OCI-LY1 (cell line): Measurements from ENCODE around the gene C1QTNF9B.

ENCODE experiments used
- H2AFZ ChIP-seq: fragments of 200-600 bp; sonication (generic), shearing (Covaris generic); 2 replicates; pipeline ENCODE4 v1.6.0; 2014; ENCODE audit warnings: antibody characterized with exemption, mild to moderate bottlenecking, low read length
- H3F3A ChIP-seq: fragments of 200-600 bp; sonication (generic), shearing (Covaris generic); 2 replicates; pipeline ENCODE4 v1.6.0; 2014; ENCODE audit warnings: mild to moderate bottlenecking, antibody characterized with exemption, low read length, moderate library complexity; ENCODE audit not compliant: insufficient read depth
- H3K27ac ChIP-seq: fragments of 200-600 bp; sonication (generic); 2 replicates; pipeline ENCODE4 v1.5.1; 2014; ENCODE audit warnings: low read length, mixed run types, mild to moderate bottlenecking, low read depth; ENCODE audit not compliant: poor library complexity, severe bottlenecking
- H3K27me3 ChIP-seq: fragments of 200-600 bp; sonication (generic); 2 replicates; pipeline ENCODE4 v1.6.0; 2014; ENCODE audit warnings: antibody characterized with exemption, mild to moderate bottlenecking, low read length, moderate library complexity; ENCODE audit not compliant: insufficient read depth
- H3K36me3 ChIP-seq: fragments of 200-600 bp; sonication (generic); 2 replicates; pipeline ENCODE4 v1.6.1; 2014; ENCODE audit warnings: mild to moderate bottlenecking, antibody characterized with exemption, low read length, moderate library complexity, mixed read lengths; ENCODE audit not compliant: insufficient read depth
- H3K4me1 ChIP-seq: fragments of 200-600 bp; sonication (generic); 2 replicates; pipeline ENCODE4 v1.5.1; 2014; ENCODE audit warnings: mild to moderate bottlenecking, low read length, moderate library complexity; ENCODE audit not compliant: insufficient read depth, severe bottlenecking
- H3K4me2 ChIP-seq: fragments of 200-600 bp; sonication (generic), shearing (Covaris generic); 2 replicates; pipeline ENCODE4 v1.6.1; 2014; ENCODE audit warnings: low read length
- H3K4me3 ChIP-seq: fragments of 200-600 bp; sonication (generic); 2 replicates; pipeline ENCODE4 v1.5.1; 2014; ENCODE audit warnings: low read length, low read depth, mild to moderate bottlenecking, mixed read lengths; ENCODE audit not compliant: poor library complexity, severe bottlenecking
- H3K79me2 ChIP-seq: fragments of 200-600 bp; shearing (Covaris generic); 2 replicates; pipeline ENCODE4 v1.6.1; 2016; ENCODE audit warnings: mixed run types, low read length, mixed read lengths; ENCODE audit not compliant: insufficient read depth
- H3K9ac ChIP-seq: fragments of 200-600 bp; sonication (generic), shearing (Covaris generic); 2 replicates; pipeline ENCODE4 v1.6.1; 2014; ENCODE audit warnings: mild to moderate bottlenecking, low read length, mixed read lengths
- H3K9me2 ChIP-seq: fragments of 200-600 bp; sonication (generic), shearing (Covaris generic); 2 replicates; pipeline ENCODE4 v1.6.1; 2014; ENCODE audit warnings: low read depth, mild to moderate bottlenecking, low read length, mixed read lengths
- H3K9me3 ChIP-seq: fragments of 200-600 bp; shearing (Covaris generic); 2 replicates; pipeline ENCODE4 v1.6.1; 2014; ENCODE audit warnings: low read length, mixed read lengths
- H4K20me1 ChIP-seq: fragments of 200-600 bp; sonication (generic), shearing (Covaris generic); 2 replicates; pipeline ENCODE4 v1.6.0; 2016; ENCODE audit warnings: mild to moderate bottlenecking, low read length; ENCODE audit not compliant: insufficient read depth
- EZH2 ChIP-seq: fragments of 200-600 bp; sonication (generic), shearing (Covaris generic); IDR thresholded peaks from 2 replicates; pipeline ENCODE4 v1.8.0; 2017; ENCODE audit warnings: borderline replicate concordance, mixed run types, mild to moderate bottlenecking, antibody characterized with exemption, low read length, moderate library complexity, mixed read lengths
- TF ChIP-seq, protein P1 (sequence below): fragments of 200-600 bp; sonication (generic), shearing (Covaris generic); IDR thresholded peaks from 2 replicates; pipeline ENCODE4 v1.5.1; 2017; ENCODE audit warnings: mild to moderate bottlenecking, antibody characterized with exemption, low read length, moderate library complexity, mixed read lengths

Gene C1QTNF9B

GRCh38 chr13:23859904-23860303, 37.4 kb downstream of the C1QTNF9B start:
- no peak for TF ChIP-seq EZH2
- TF ChIP-seq, protein P1, sequence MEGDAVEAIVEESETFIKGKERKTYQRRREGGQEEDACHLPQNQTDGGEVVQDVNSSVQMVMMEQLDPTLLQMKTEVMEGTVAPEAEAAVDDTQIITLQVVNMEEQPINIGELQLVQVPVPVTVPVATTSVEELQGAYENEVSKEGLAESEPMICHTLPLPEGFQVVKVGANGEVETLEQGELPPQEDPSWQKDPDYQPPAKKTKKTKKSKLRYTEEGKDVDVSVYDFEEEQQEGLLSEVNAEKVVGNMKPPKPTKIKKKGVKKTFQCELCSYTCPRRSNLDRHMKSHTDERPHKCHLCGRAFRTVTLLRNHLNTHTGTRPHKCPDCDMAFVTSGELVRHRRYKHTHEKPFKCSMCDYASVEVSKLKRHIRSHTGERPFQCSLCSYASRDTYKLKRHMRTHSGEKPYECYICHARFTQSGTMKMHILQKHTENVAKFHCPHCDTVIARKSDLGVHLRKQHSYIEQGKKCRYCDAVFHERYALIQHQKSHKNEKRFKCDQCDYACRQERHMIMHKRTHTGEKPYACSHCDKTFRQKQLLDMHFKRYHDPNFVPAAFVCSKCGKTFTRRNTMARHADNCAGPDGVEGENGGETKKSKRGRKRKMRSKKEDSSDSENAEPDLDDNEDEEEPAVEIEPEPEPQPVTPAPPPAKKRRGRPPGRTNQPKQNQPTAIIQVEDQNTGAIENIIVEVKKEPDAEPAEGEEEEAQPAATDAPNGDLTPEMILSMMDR = no peak
- H3K9ac ChIP-seq = no peak overlapping the region

DNA sequence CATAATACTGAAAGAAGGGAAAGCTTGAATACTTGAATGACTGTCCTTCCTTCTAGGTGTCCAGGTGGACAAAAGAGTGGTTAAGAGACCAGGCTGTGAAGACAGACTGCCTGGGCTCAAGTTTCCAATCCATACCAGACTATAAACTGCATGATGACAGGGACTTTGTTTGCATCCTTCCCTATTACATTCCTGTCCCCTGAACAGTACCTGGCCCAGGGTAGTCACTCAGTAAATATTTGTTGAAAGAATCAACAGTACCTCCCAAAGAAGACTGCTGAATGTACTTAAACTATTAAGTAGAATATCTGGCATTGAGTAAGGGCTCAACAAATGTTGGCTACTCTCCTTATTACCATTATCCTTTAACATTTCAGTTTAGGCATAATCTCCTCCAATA, 37.8 kb downstream of the C1QTNF9B start:
- no peaks in the 10 kb centered on the region for H3K27me3 ChIP-seq
- no peaks in the 10 kb centered on the region for H3F3A ChIP-seq
- H2AFZ ChIP-seq = no peak overlapping the region
- H3K79me2 ChIP-seq = no peaks in the 10 kb centered on the region
- H3K9ac ChIP-seq = no peak overlapping the region
- H3K4me1 ChIP-seq = peaks cover 4% of the 10 kb centered on the region
- TF ChIP-seq EZH2 = no peak
- TF ChIP-seq, protein P1 = no peak
- no peak overlapping the region for H3K4me3 ChIP-seq
- no peaks in the 10 kb centered on the region for H3K9me3 ChIP-seq
- H3K36me3 ChIP-seq = no peaks in the 10 kb centered on the region
- H3K4me2 ChIP-seq = no peak overlapping the region
- no peak overlapping the region for H3K27ac ChIP-seq
- no peaks in the 10 kb centered on the region for H4K20me1 ChIP-seq
- no peaks in the 10 kb centered on the region for H3K9me2 ChIP-seq

More at GRCh38 chr13:23859904-23860303, 37.4 kb downstream of the C1QTNF9B start:
- H4K20me1 ChIP-seq = no peaks in the 10 kb centered on the region
- H3K27me3 ChIP-seq = no peaks in the 10 kb centered on the region
- H3K27ac ChIP-seq = no peak overlapping the region
- no peaks in the 10 kb centered on the region for H3K36me3 ChIP-seq
- H3K4me1 ChIP-seq = peaks cover 4% of the 10 kb centered on the region
- no peaks in the 10 kb centered on the region for H3F3A ChIP-seq
- no peaks in the 10 kb centered on the region for H3K79me2 ChIP-seq
- H2AFZ ChIP-seq = no peak overlapping the region
- H3K9me3 ChIP-seq = no peaks in the 10 kb centered on the region
- H3K9me2 ChIP-seq = no peaks in the 10 kb centered on the region
- no peak overlapping the region for H3K4me2 ChIP-seq
- H3K4me3 ChIP-seq = no peak overlapping the region

GRCh38 chr13:23858546-23858945, 38.8 kb downstream of the C1QTNF9B start:
- Histone ChIP-seq H3K9ac (no peak overlapping the region), H4K20me1 (no peaks in the 10 kb centered on the region), H2AFZ (no peak overlapping the region), H3K27me3 (no peaks in the 10 kb centered on the region), H3K4me1 (peaks cover 4% of the 10 kb centered on the region), H3K27ac (no peak overlapping the region), H3K4me2 (no peak overlapping the region), H3F3A (no peaks in the 10 kb centered on the region), H3K36me3 (no peaks in the 10 kb centered on the region), H3K79me2 (no peaks in the 10 kb centered on the region), H3K9me2 (no peaks in the 10 kb centered on the region), H3K9me3 (no peaks in the 10 kb centered on the region), H3K4me3 (no peak overlapping the region)
- TF ChIP-seq, protein P1 = no peak
- TF ChIP-seq EZH2 = no peak
